Germinal center (tissue), 1 donor: ENCODE data around the gene POLE2.
A peak's percentile ranks its signal among the peaks of the same experiment; 100 is the strongest.
"Not testable (repeated sequence)": the region's sequence is repeated elsewhere in the genome, so short reads cannot be mapped to it uniquely, and the experiment has no call there.

ENCODE experiments used
- DNase-seq: peaks from one replicate; pipeline ENCODE4 v3.0.0; 2012; ENCODE audit warnings: mixed read lengths, low spot score

The POLE2 gene

GRCh38 chr14:49687942-49688700, at the start of gene POLE2:
Gene POLE2 (minus strand): TSS chr14:49688214. CDS start chr14:49688203, 11 bp downstream.
- DNase-seq: peak; percentile 77

GRCh38 chr14:49735669-49736068, 47.7 kb upstream of the POLE2 start:
- DNase-seq: not testable (repeated sequence)

GRCh38 chr14:49733836-49734235, 45.8 kb upstream of the POLE2 start:
- no peak for DNase-seq

GRCh38 chr14:49732896-49733295, 44.9 kb upstream of the POLE2 start:
- no peak for DNase-seq

GRCh38 chr14:49727171-49727570, 39.2 kb upstream of the POLE2 start:
- DNase-seq: no peak

GRCh38 chr14:49721733-49722435, 33.9 kb upstream of the POLE2 start:
- not testable (repeated sequence) for DNase-seq

- DNase-seq: no peak
Observed at GRCh38 chr14:49720744-49721143, 32.7 kb upstream of the POLE2 start.

GRCh38 chr14:49710993-49711392, 23.0 kb upstream of the POLE2 start:
- DNase-seq: not testable (repeated sequence)

GRCh38 chr14:49704471-49704870, 16.5 kb upstream of the POLE2 start:
- DNase-seq: not testable (repeated sequence)

- no peak for DNase-seq
Observed at GRCh38 chr14:49703965-49704364, 16.0 kb upstream of the POLE2 start.

- DNase-seq: no peak
Observed at GRCh38 chr14:49702725-49703124, 14.7 kb upstream of the POLE2 start.

GRCh38 chr14:49693735-49694124, 5.7 kb upstream of the POLE2 start:
- not testable (repeated sequence) for DNase-seq

GRCh38 chr14:49692811-49693734, 5.1 kb upstream of the POLE2 start, which contains the start of gene KLHDC1:
Gene KLHDC1 (plus strand): TSS chr14:49693120. CDS start chr14:49693195, 75 bp downstream.
- DNase-seq: peak; percentile 69

- no peak for DNase-seq
Observed at GRCh38 chr14:49692193-49692757, 4.3 kb upstream of the POLE2 start.

- DNase-seq: no peak
Observed at GRCh38 chr14:49691031-49691430, 3.0 kb upstream of the POLE2 start.

- DNase-seq: no peak
Observed at GRCh38 chr14:49688701-49689030, 652 bp upstream of the POLE2 start.

- DNase-seq: no peak
Observed at GRCh38 chr14:49686425-49686824, 1.6 kb downstream of the POLE2 start.

- DNase-seq: no peak
Observed at GRCh38 chr14:49679271-49679670, 8.7 kb downstream of the POLE2 start.

GRCh38 chr14:49677643-49678042, 10.4 kb downstream of the POLE2 start:
- DNase-seq: peak; percentile 14

GRCh38 chr14:49673586-49673985, 14.4 kb downstream of the POLE2 start:
- DNase-seq: no peak

GRCh38 chr14:49670475-49670874, 17.5 kb downstream of the POLE2 start:
- no peak for DNase-seq
